Measurements from ENCODE around the gene AP1G1.

GRCh38 chr16:71830359-71830758 lies 21.7 kb upstream of the AP1G1 start:
- TF ChIP-seq CTCF (IDR thresholded peaks at IDR 0.05) (no peak), POLR2A (IDR thresholded peaks at IDR 0.05) (no peak)
